Lower leg skin (tissue), 3 donors: Measurements from ENCODE around the gene RAB38.

Experiments used
- POLR2A ChIP-seq, 2 donors: fragments of 450-650 bp; IDR thresholded peaks; one replicate each; pipeline ENCODE4 v1.6.1; 2016 to 2017; ENCODE audit warnings: antibody characterized with exemption in 2 of 2, mild to moderate bottlenecking in 1 of 2, moderate library complexity in 1 of 2
- TF ChIP-seq, protein P1 (sequence below), 3 donors: fragments of 450-650 bp; IDR thresholded peaks; one replicate each; pipeline ENCODE4 v1.5.1; 2016; ENCODE audit warnings: antibody characterized with exemption in 3 of 3, mild to moderate bottlenecking in 3 of 3, moderate library complexity in 2 of 3

DNA sequence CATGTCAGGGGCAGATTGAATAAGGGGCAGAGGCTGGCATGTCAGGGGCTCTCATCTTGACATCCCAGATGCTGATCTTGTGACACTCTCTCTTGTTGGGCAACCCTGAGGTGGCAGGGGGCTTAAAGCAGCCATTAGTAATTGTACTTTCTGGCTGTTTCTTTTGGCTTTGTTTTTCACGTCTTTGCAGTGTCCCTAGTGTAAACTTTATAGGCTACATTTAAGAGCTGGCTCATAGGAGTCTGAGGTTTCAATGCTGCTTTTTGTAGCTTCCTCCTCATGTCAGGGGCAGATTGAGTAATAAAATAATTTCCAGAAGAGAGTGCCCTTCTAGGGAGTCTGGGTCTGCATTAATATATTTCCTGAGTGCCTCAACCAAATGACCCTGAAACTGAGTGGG lies 86.1 kb downstream of the RAB38 start:
- TF ChIP-seq, protein P1, sequence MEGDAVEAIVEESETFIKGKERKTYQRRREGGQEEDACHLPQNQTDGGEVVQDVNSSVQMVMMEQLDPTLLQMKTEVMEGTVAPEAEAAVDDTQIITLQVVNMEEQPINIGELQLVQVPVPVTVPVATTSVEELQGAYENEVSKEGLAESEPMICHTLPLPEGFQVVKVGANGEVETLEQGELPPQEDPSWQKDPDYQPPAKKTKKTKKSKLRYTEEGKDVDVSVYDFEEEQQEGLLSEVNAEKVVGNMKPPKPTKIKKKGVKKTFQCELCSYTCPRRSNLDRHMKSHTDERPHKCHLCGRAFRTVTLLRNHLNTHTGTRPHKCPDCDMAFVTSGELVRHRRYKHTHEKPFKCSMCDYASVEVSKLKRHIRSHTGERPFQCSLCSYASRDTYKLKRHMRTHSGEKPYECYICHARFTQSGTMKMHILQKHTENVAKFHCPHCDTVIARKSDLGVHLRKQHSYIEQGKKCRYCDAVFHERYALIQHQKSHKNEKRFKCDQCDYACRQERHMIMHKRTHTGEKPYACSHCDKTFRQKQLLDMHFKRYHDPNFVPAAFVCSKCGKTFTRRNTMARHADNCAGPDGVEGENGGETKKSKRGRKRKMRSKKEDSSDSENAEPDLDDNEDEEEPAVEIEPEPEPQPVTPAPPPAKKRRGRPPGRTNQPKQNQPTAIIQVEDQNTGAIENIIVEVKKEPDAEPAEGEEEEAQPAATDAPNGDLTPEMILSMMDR (IDR thresholded peaks at IDR 0.05), result no peak
- no peak for TF ChIP-seq POLR2A (IDR thresholded peaks at IDR 0.05)
